Neural crest cell (in vitro differentiated cells): Measurements from ENCODE around the gene ARHGAP26. TPM values are rescaled to one million over a fixed set of nuclear protein-coding genes. Genes with fewer than 3 reads are reported as not detected.

Experiments
- DNase-seq: peaks from one replicate; pipeline ENCODE4 v3.0.0; 2021; ENCODE audit warnings: low read depth, mixed read lengths, low spot score
- H3K27ac Mint-ChIP-seq: one replicate; pipeline ENCODE4 v1.8.0; 2021; ENCODE audit warnings: mild to moderate bottlenecking, mixed read lengths; ENCODE audit not compliant: unreplicated experiment
- H3K27me3 Mint-ChIP-seq: 2 replicates; pipeline ENCODE4 v1.8.0; 2021; ENCODE audit warnings: low read depth, mild to moderate bottlenecking, mixed read lengths
- H3K36me3 Mint-ChIP-seq: 2 replicates; pipeline ENCODE4 v1.8.0; 2021; ENCODE audit warnings: low read depth, mild to moderate bottlenecking, mixed read lengths
- H3K4me1 Mint-ChIP-seq: 2 replicates; pipeline ENCODE4 v1.8.0; 2021; ENCODE audit warnings: mixed read lengths
- H3K4me3 Mint-ChIP-seq: one replicate; pipeline ENCODE4 v1.8.0; 2021; ENCODE audit warnings: mild to moderate bottlenecking, mixed read lengths
- H3K9me3 Mint-ChIP-seq: 2 replicates; pipeline ENCODE4 v1.8.0; 2021; ENCODE audit warnings: mixed read lengths
- CTCF ChIP-seq: fragments of 200-600 bp; sonication (generic); conservative IDR thresholded peaks from 2 replicates; pipeline ENCODE4 v1.5.0; 2021; ENCODE audit warnings: antibody characterized with exemption, mild to moderate bottlenecking
- total RNA-seq: library from RNA; stranded (reverse); gene quantifications from 2 replicates; pipeline ENCODE4 v1.2.1, GENCODE V29; 2021

ARHGAP26 gene
- total RNA-seq, 1 donor from 2014 or later = 5.5 TPM

GRCh38 chr5:142955628-142956027, 185.5 kb downstream of the ARHGAP26 start:
- H3K4me3 Mint-ChIP-seq = no peak overlapping the region
- H3K4me1 Mint-ChIP-seq = peaks cover 3% of the 10 kb centered on the region
- no peaks in the 10 kb centered on the region for H3K27me3 Mint-ChIP-seq
- no peaks in the 10 kb centered on the region for H3K36me3 Mint-ChIP-seq
- no peak for DNase-seq
- peaks cover 6% of the 10 kb centered on the region for H3K9me3 Mint-ChIP-seq
- H3K27ac Mint-ChIP-seq = no peak overlapping the region
- no peak for TF ChIP-seq CTCF

GRCh38 chr5:142957528-142957927, 187.4 kb downstream of the ARHGAP26 start:
- Mint-ChIP-seq H3K27me3 (no peaks in the 10 kb centered on the region), H3K36me3 (no peaks in the 10 kb centered on the region), H3K4me3 (no peak overlapping the region), H3K27ac (no peak overlapping the region), H3K4me1 (peaks cover 3% of the 10 kb centered on the region), H3K9me3 (peaks cover 6% of the 10 kb centered on the region)
- TF ChIP-seq CTCF = no peak
- DNase-seq = no peak

- peaks cover 3% of the 10 kb centered on the region for H3K4me1 Mint-ChIP-seq
- H3K27me3 Mint-ChIP-seq = no peaks in the 10 kb centered on the region
- no peak overlapping the region for H3K27ac Mint-ChIP-seq
- no peaks in the 10 kb centered on the region for H3K36me3 Mint-ChIP-seq
- H3K9me3 Mint-ChIP-seq = peaks cover 6% of the 10 kb centered on the region
- no peak for TF ChIP-seq CTCF
- H3K4me3 Mint-ChIP-seq = no peak overlapping the region
- DNase-seq = no peak
Observed at GRCh38 chr5:142958944-142959682, 188.9 kb downstream of the ARHGAP26 start.

- TF ChIP-seq CTCF = no peak
- no peak for DNase-seq
- no peak overlapping the region for H3K27ac Mint-ChIP-seq
- no peak overlapping the region for H3K4me3 Mint-ChIP-seq
- H3K4me1 Mint-ChIP-seq = peaks cover 3% of the 10 kb centered on the region
- peaks cover 6% of the 10 kb centered on the region for H3K9me3 Mint-ChIP-seq
- H3K36me3 Mint-ChIP-seq = no peaks in the 10 kb centered on the region
- H3K27me3 Mint-ChIP-seq = no peaks in the 10 kb centered on the region
Observed at GRCh38 chr5:142959683-142960657, 189.8 kb downstream of the ARHGAP26 start.

- H3K27ac Mint-ChIP-seq = no peak overlapping the region
- H3K9me3 Mint-ChIP-seq = peaks cover 4% of the 10 kb centered on the region
- H3K27me3 Mint-ChIP-seq = no peaks in the 10 kb centered on the region
- no peak overlapping the region for H3K4me3 Mint-ChIP-seq
- TF ChIP-seq CTCF = no peak
- H3K4me1 Mint-ChIP-seq = peaks cover 3% of the 10 kb centered on the region
- no peak for DNase-seq
- H3K36me3 Mint-ChIP-seq = no peaks in the 10 kb centered on the region
Observed at GRCh38 chr5:142961440-142962173, 191.4 kb downstream of the ARHGAP26 start.
